ENCODE data around the gene IMP3. TPM values are rescaled to one million over a fixed set of nuclear protein-coding genes. Genes with fewer than 3 reads are reported as not detected.
A peak's percentile ranks its signal among the peaks of the same experiment; 100 is the strongest.
"Not testable (repeated sequence)": the region's sequence is repeated elsewhere in the genome, so short reads cannot be mapped to it uniquely, and the experiment has no call there.

IMP3 gene
- total and polyA plus RNA-seq, 3 experiments from 2014 or later = 123 to 247 (median 134) TPM

GRCh38 chr15:75633922-75634321 lies 6.1 kb downstream of the IMP3 start:
- peak in 1 of 5 donors; percentile 20 for DNase-seq
- Mint-ChIP-seq H3K4me1 (peaks cover 16 to 28% (median 27%) of the 10 kb centered on the region in 3 donors), H3K36me3 (peaks cover 0 to 21% (median 2%) of the 10 kb centered on the region in 3 donors), H3K4me3 (peak overlapping the region in 1 of 7 donors; percentile 40)
- H3K9me3 ChIP-seq (ENCODE audit: low read length); H3K27ac Mint-ChIP-seq; POLR2A ChIA-PET; H3K4me3 ChIP-seq (ENCODE audit: low read length); H3K27me3 Mint-ChIP-seq; H3K36me3 ChIP-seq (ENCODE audit: insufficient read depth, low read length); H3K27me3 ChIP-seq (ENCODE audit: insufficient read depth, low read length, poor library complexity, severe bottlenecking); CTCF ChIA-PET; H3K9me3 Mint-ChIP-seq: not testable (repeated sequence)
- peak overlapping the region; percentile 7 for H3K27ac ChIP-seq (ENCODE audit: low read depth, low read length)
- peaks cover 28% of the 10 kb centered on the region for H3K4me1 ChIP-seq (ENCODE audit: insufficient read depth, low read length)

- Mint-ChIP-seq H3K36me3 (peaks cover 0 to 7% (median 0%) of the 10 kb centered on the region in 3 donors), H3K27me3 (no peaks in the 10 kb centered on the region), H3K4me3 (no peak overlapping the region), H3K4me1 (peaks cover under 1 to 8% (median 7%) of the 10 kb centered on the region in 3 donors), H3K27ac (no peak overlapping the region), H3K9me3 (no peaks in the 10 kb centered on the region)
- Histone ChIP-seq H3K4me3 (ENCODE audit: low read length) (no peak overlapping the region), H3K27ac (ENCODE audit: low read depth, low read length) (no peak overlapping the region), H3K9me3 (ENCODE audit: low read length) (no peaks in the 10 kb centered on the region), H3K27me3 (ENCODE audit: insufficient read depth, low read length, poor library complexity, severe bottlenecking) (no peaks in the 10 kb centered on the region), H3K4me1 (ENCODE audit: insufficient read depth, low read length) (peaks cover 8% of the 10 kb centered on the region), H3K36me3 (ENCODE audit: insufficient read depth, low read length) (no peaks in the 10 kb centered on the region)
- DNase-seq = no peak
- ChIA-PET CTCF (interaction anchor here (1.1 kb wide), 1 partner anchor 264 kb away, joined by 3 read pairs; no protein-coding TSS in a partner anchor), POLR2A (no interaction called here)
Measured at GRCh38 chr15:75631935-75632334, 8.1 kb downstream of the IMP3 start.

GRCh38 chr15:75625542-75626347 lies 14.3 kb downstream of the IMP3 start, which contains the start of gene SNUPN:
Gene SNUPN (minus strand): TSS chr15:75625725. CDS start chr15:75621051, 4,674 bp downstream.
- Histone ChIP-seq H3K27me3 (ENCODE audit: insufficient read depth, low read length, poor library complexity, severe bottlenecking) (no peaks in the 10 kb centered on the region), H3K9me3 (ENCODE audit: low read length) (no peaks in the 10 kb centered on the region), H3K27ac (ENCODE audit: low read depth, low read length) (peak within 1 kb of the TSS; percentile 85), H3K4me3 (ENCODE audit: low read length) (peak within 1 kb of the TSS; percentile 78), H3K36me3 (ENCODE audit: insufficient read depth, low read length) (no peaks in the 10 kb centered on the region), H3K4me1 (ENCODE audit: insufficient read depth, low read length) (peaks cover 24% of the 10 kb centered on the region)
- ChIA-PET POLR2A (interaction anchor here (0.7 to 2.8 kb wide), 9 partner anchors 12 to 257 kb away, joined by 3 to 51 read pairs (median 9); partner anchors contain the start of genes IMP3, MAN2C1, PTPN9 and SIN3A), CTCF (interaction anchor here (0.7 to 2.1 kb wide), 9 partner anchors 10 to 257 kb away, joined by 3 to 16 read pairs (median 5); partner anchors contain the start of genes IMP3, MAN2C1, PTPN9 and SNX33)
- H3K27me3 Mint-ChIP-seq = no peaks in the 10 kb centered on the region
- peak within 1 kb of the TSS; percentile 89 to 97 (median 90) for H3K4me3 Mint-ChIP-seq
- peak within 1 kb of the TSS; percentile 96 to 100 (median 98) for H3K27ac Mint-ChIP-seq
- no peaks in the 10 kb centered on the region for H3K9me3 Mint-ChIP-seq
- peaks cover 0 to 9% (median 1%) of the 10 kb centered on the region in 3 donors for H3K36me3 Mint-ChIP-seq
- peak; percentile 85 to 95 (median 87) for DNase-seq
- H3K4me1 Mint-ChIP-seq = peaks cover 19 to 33% (median 28%) of the 10 kb centered on the region in 3 donors

GRCh38 chr15:75622505-75622904 lies 17.5 kb downstream of the IMP3 start:
- Mint-ChIP-seq H3K4me1 (peaks cover 26 to 41% (median 40%) of the 10 kb centered on the region in 3 donors), H3K4me3 (peak overlapping the region in 3 of 7 donors; percentile 33 to 40 (median 38)), H3K36me3 (peaks cover 0 to 35% (median 1%) of the 10 kb centered on the region in 3 donors), H3K27ac (peak overlapping the region; percentile 29 to 83 (median 56)), H3K9me3 (no peaks in the 10 kb centered on the region), H3K27me3 (no peaks in the 10 kb centered on the region)
- Histone ChIP-seq H3K4me1 (ENCODE audit: insufficient read depth, low read length) (peaks cover 31% of the 10 kb centered on the region), H3K9me3 (ENCODE audit: low read length) (no peaks in the 10 kb centered on the region), H3K4me3 (ENCODE audit: low read length) (no peak overlapping the region), H3K27me3 (ENCODE audit: insufficient read depth, low read length, poor library complexity, severe bottlenecking) (no peaks in the 10 kb centered on the region), H3K36me3 (ENCODE audit: insufficient read depth, low read length) (peaks cover 6% of the 10 kb centered on the region), H3K27ac (ENCODE audit: low read depth, low read length) (no peak overlapping the region)
- DNase-seq = no peak
- CTCF ChIA-PET = no interaction called here
- POLR2A ChIA-PET = no interaction called here

GRCh38 chr15:75620841-75621391 lies 19.1 kb downstream of the IMP3 start:
- Histone ChIP-seq H3K27ac (ENCODE audit: low read depth, low read length) (no peak overlapping the region), H3K9me3 (ENCODE audit: low read length) (no peaks in the 10 kb centered on the region), H3K36me3 (ENCODE audit: insufficient read depth, low read length) (peaks cover 17% of the 10 kb centered on the region), H3K4me3 (ENCODE audit: low read length) (no peak overlapping the region), H3K27me3 (ENCODE audit: insufficient read depth, low read length, poor library complexity, severe bottlenecking) (no peaks in the 10 kb centered on the region), H3K4me1 (ENCODE audit: insufficient read depth, low read length) (peaks cover 22% of the 10 kb centered on the region)
- no peaks in the 10 kb centered on the region for H3K27me3 Mint-ChIP-seq
- CTCF ChIA-PET = no interaction called here
- no peak for DNase-seq
- H3K4me3 Mint-ChIP-seq = peak overlapping the region in 3 of 7 donors; percentile 33 to 42 (median 36)
- POLR2A ChIA-PET = interaction anchor here (0.6 to 1.2 kb wide), 2 partner anchors 16 to 19 kb away, joined by 3 to 7 read pairs; partner anchors contain the start of gene IMP3
- H3K4me1 Mint-ChIP-seq = peaks cover 20 to 34% (median 33%) of the 10 kb centered on the region in 3 donors
- H3K27ac Mint-ChIP-seq = peak overlapping the region; percentile 32 to 96 (median 62)
- H3K9me3 Mint-ChIP-seq = no peaks in the 10 kb centered on the region
- H3K36me3 Mint-ChIP-seq = peaks cover 0 to 47% (median 10%) of the 10 kb centered on the region in 3 donors

GRCh38 chr15:75620058-75620820 lies 19.8 kb downstream of the IMP3 start:
- DNase-seq = no peak
- Histone ChIP-seq H3K4me1 (ENCODE audit: insufficient read depth, low read length) (peaks cover 22% of the 10 kb centered on the region), H3K9me3 (ENCODE audit: low read length) (no peaks in the 10 kb centered on the region), H3K27me3 (ENCODE audit: insufficient read depth, low read length, poor library complexity, severe bottlenecking) (no peaks in the 10 kb centered on the region), H3K4me3 (ENCODE audit: low read length) (no peak overlapping the region), H3K36me3 (ENCODE audit: insufficient read depth, low read length) (peaks cover 17% of the 10 kb centered on the region), H3K27ac (ENCODE audit: low read depth, low read length) (no peak overlapping the region)
- Mint-ChIP-seq H3K4me3 (peak overlapping the region in 6 of 7 donors; percentile 33 to 43 (median 40)), H3K4me1 (peaks cover 19 to 33% (median 31%) of the 10 kb centered on the region in 3 donors), H3K27ac (peak overlapping the region in 6 of 8 donors; percentile 27 to 96 (median 79)), H3K27me3 (no peaks in the 10 kb centered on the region), H3K36me3 (peaks cover 0 to 48% (median 12%) of the 10 kb centered on the region in 3 donors), H3K9me3 (no peaks in the 10 kb centered on the region)
- ChIA-PET CTCF (interaction anchor here (1.0 kb wide), 1 partner anchor 41 kb away, joined by 3 read pairs; the partner anchor contains the start of gene PTPN9), POLR2A (interaction anchor here (1.2 kb wide), 1 partner anchor 19 kb away, joined by 3 read pairs; the partner anchor contains the start of gene IMP3)

- H3K27ac Mint-ChIP-seq = peak overlapping the region in 3 of 8 donors; percentile 20 to 47 (median 42)
- peaks cover 8 to 70% (median 23%) of the 10 kb centered on the region in 3 donors for H3K36me3 Mint-ChIP-seq
- no peaks in the 10 kb centered on the region for H3K9me3 ChIP-seq (ENCODE audit: low read length)
- ChIA-PET POLR2A (interaction anchor here (0.9 kb wide), 1 partner anchor 10 kb away, joined by 3 read pairs; no protein-coding TSS in a partner anchor), CTCF (no interaction called here)
- peaks cover 14% of the 10 kb centered on the region for H3K4me1 ChIP-seq (ENCODE audit: insufficient read depth, low read length)
- no peaks in the 10 kb centered on the region for H3K27me3 ChIP-seq (ENCODE audit: insufficient read depth, low read length, poor library complexity, severe bottlenecking)
- no peak for DNase-seq
- H3K36me3 ChIP-seq (ENCODE audit: insufficient read depth, low read length) = peaks cover 17% of the 10 kb centered on the region
- no peak overlapping the region for H3K4me3 ChIP-seq (ENCODE audit: low read length)
- no peaks in the 10 kb centered on the region for H3K27me3 Mint-ChIP-seq
- no peaks in the 10 kb centered on the region for H3K9me3 Mint-ChIP-seq
- H3K27ac ChIP-seq (ENCODE audit: low read depth, low read length) = no peak overlapping the region
- no peak overlapping the region for H3K4me3 Mint-ChIP-seq
- H3K4me1 Mint-ChIP-seq = peaks cover 17 to 21% (median 20%) of the 10 kb centered on the region in 3 donors
Measured at GRCh38 chr15:75616766-75617165, 23.3 kb downstream of the IMP3 start.

All from CD8-positive, alpha-beta memory T cell (primary cell).